Measurements from ENCODE around the gene UCP1.

UCP1 gene

GRCh38 chr4:140568507-140569306, at the start of gene UCP1:
UCP1 (minus strand) TSS chr4:140568961; CDS start chr4:140568729, 232 bp downstream.
- peak within 1 kb of the TSS; percentile 47 for H3K4me3 Mint-ChIP-seq
- peaks cover 2% of the 10 kb centered on the region for H3K36me3 Mint-ChIP-seq (ENCODE audit: low read depth)
- H3K9me3 Mint-ChIP-seq: peaks cover 3% of the 10 kb centered on the region
- no peak within 1 kb of the TSS for H3K27ac Mint-ChIP-seq
- H3K27me3 Mint-ChIP-seq (ENCODE audit: low read depth): peaks cover 35% of the 10 kb centered on the region
- peaks cover 2% of the 10 kb centered on the region for H3K4me1 Mint-ChIP-seq (ENCODE audit: low read depth)

DNA sequence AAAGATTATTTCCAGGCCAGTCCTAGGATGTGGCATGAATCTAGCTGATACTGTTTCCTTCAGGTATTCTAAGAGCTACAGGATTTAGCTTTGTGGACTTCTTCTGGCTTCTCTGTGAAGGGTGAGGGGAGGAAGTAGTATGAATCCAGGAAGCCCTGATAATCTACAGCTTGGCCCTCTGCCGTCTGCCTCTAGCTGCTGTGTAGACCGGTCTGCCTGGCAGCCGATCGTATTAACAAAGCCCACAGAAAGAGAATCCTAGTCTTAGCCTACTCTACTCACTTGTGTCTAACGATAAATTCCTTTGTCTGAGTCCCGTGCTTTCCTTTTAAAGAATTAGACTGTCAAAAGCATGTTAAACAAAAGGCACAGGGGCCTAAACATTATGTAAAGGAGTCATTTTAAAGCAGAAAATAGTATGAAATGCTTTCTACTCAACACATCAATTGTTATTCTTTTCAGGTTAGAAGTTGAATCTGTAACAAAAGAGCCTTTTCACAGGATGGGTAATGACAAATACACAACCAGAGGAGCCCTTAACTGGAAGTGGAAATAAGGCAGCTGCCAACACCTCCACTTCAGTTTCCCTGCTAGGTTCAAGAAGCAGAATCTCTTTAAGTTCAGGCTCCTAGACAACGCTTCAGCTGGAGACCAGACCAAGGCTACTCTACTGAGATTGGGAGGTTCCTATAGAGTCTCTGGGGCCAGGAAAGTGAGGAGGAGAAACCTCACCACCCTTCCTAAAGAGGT, 48.9 kb upstream of the UCP1 start:
- Mint-ChIP-seq H3K9me3 (no peaks in the 10 kb centered on the region), H3K36me3 (ENCODE audit: low read depth) (no peaks in the 10 kb centered on the region), H3K27ac (no peak overlapping the region), H3K27me3 (ENCODE audit: low read depth) (peaks cover 8% of the 10 kb centered on the region), H3K4me1 (ENCODE audit: low read depth) (no peaks in the 10 kb centered on the region), H3K4me3 (no peak overlapping the region)

DNA sequence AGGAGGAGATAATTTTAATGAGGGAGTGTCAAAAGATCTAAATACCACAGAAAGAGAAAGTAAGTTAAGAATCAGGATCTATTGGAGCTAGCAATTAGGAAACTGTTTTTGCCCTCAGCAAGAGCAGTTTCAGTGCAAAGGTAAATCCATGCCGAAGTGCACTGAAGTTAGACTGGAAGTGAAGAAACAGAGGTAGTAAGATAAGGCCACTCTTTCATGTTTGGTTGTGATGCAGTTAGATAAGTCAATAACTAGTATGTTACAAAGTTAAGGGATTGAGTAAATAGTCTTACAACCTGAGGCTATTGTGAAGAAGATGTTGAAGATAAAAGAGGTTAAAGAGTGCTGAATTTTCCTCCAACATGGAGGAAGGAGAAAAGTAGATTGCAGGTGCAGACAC, 46.7 kb upstream of the UCP1 start:
- Mint-ChIP-seq H3K27ac (no peak overlapping the region), H3K27me3 (ENCODE audit: low read depth) (peaks cover 8% of the 10 kb centered on the region), H3K36me3 (ENCODE audit: low read depth) (no peaks in the 10 kb centered on the region), H3K4me1 (ENCODE audit: low read depth) (no peaks in the 10 kb centered on the region), H3K4me3 (no peak overlapping the region), H3K9me3 (no peaks in the 10 kb centered on the region)

GRCh38 chr4:140612357-140612756, 43.6 kb upstream of the UCP1 start:
- H3K4me1 Mint-ChIP-seq (ENCODE audit: low read depth): no peaks in the 10 kb centered on the region

GRCh38 chr4:140611854-140612253, 43.1 kb upstream of the UCP1 start:
- no peaks in the 10 kb centered on the region for H3K4me1 Mint-ChIP-seq (ENCODE audit: low read depth)
- no peaks in the 10 kb centered on the region for H3K36me3 Mint-ChIP-seq (ENCODE audit: low read depth)
- peaks cover 8% of the 10 kb centered on the region for H3K27me3 Mint-ChIP-seq (ENCODE audit: low read depth)
- H3K27ac Mint-ChIP-seq: no peak overlapping the region
- H3K9me3 Mint-ChIP-seq: no peaks in the 10 kb centered on the region
- H3K4me3 Mint-ChIP-seq: no peak overlapping the region

More at GRCh38 chr4:140612357-140612756, 43.6 kb upstream of the UCP1 start:
- H3K9me3 Mint-ChIP-seq: no peaks in the 10 kb centered on the region
- no peak overlapping the region for H3K27ac Mint-ChIP-seq
- peaks cover 8% of the 10 kb centered on the region for H3K27me3 Mint-ChIP-seq (ENCODE audit: low read depth)
- no peaks in the 10 kb centered on the region for H3K36me3 Mint-ChIP-seq (ENCODE audit: low read depth)
- H3K4me3 Mint-ChIP-seq: no peak overlapping the region

DNA sequence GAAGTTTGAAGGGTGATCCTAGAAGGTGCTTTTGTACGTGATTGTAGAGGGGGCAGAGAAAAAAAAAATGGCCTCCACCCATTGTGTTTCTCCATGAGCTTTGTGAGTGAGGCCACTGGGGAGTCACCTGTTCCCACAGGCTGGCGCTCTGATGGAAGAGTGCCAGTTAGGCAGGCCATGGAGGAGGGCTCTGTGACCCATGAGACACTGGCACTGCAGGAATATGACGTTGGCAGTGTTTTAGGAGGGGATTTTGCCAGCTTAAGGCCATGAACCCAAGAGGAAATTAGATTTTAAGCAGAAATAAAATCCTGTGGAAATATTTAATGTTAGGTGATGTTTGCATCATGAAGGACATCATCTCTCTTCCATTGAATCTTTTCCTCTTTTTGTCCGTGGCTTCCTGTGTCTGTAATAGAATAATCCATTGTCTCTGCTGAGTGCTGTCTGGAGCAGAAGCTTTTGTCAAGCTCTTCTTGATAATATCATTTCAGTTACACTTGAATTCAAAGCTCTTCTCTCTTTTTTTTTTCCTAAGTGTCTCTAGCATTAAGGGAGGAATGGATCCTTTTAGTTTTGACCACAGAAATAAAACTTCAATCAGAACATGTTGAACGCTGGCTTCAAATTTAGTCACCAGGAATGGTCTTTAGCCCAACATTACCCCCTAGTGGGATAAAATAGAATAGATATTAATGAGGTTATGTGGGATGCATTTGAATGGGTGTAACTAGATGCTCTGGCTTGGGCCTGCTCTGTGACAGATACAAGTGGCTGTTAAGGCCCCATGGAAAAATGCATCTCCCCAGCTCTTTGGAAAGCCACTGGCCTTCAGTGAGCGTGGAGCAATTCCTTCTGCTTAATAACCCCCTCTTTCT, 41.0 kb upstream of the UCP1 start:
- Mint-ChIP-seq H3K27me3 (ENCODE audit: low read depth) (peaks cover 8% of the 10 kb centered on the region), H3K36me3 (ENCODE audit: low read depth) (no peaks in the 10 kb centered on the region), H3K9me3 (no peaks in the 10 kb centered on the region), H3K4me1 (ENCODE audit: low read depth) (no peaks in the 10 kb centered on the region), H3K27ac (no peak overlapping the region), H3K4me3 (no peak overlapping the region)

DNA sequence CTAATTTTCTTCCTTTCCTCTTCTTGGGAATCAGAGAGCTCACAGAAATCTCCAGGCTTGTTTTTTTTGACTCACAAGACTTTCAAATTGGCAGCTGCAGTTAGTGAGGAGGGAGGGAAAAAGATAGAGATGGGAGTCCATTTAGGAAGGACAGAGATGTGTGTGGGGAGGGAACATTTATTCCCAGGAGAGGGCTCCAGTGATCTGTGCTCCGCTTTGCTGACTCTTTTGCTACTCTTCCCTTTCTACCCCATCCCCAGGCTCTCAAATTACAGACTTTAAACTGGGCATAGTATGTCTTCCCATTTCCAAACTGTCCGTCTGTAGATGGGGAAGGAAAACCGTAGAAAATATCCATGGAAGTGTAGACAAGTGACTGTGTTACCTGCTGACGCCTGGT, 39.1 kb upstream of the UCP1 start:
- Mint-ChIP-seq H3K4me3 (no peak overlapping the region), H3K27me3 (ENCODE audit: low read depth) (peaks cover 1% of the 10 kb centered on the region)

GRCh38 chr4:140604544-140604943, 35.8 kb upstream of the UCP1 start:
- Mint-ChIP-seq H3K36me3 (ENCODE audit: low read depth) (no peaks in the 10 kb centered on the region), H3K4me3 (no peak overlapping the region), H3K27me3 (ENCODE audit: low read depth) (peaks cover 5% of the 10 kb centered on the region), H3K4me1 (ENCODE audit: low read depth) (no peaks in the 10 kb centered on the region), H3K27ac (no peak overlapping the region), H3K9me3 (no peaks in the 10 kb centered on the region)

More for the DNA sequence above, 39.1 kb upstream of the UCP1 start:
- no peak overlapping the region for H3K27ac Mint-ChIP-seq
- H3K9me3 Mint-ChIP-seq: no peaks in the 10 kb centered on the region
- no peaks in the 10 kb centered on the region for H3K4me1 Mint-ChIP-seq (ENCODE audit: low read depth)
- no peaks in the 10 kb centered on the region for H3K36me3 Mint-ChIP-seq (ENCODE audit: low read depth)

GRCh38 chr4:140603286-140603685, 34.5 kb upstream of the UCP1 start:
- Mint-ChIP-seq H3K9me3 (no peaks in the 10 kb centered on the region), H3K4me1 (ENCODE audit: low read depth) (no peaks in the 10 kb centered on the region), H3K27me3 (ENCODE audit: low read depth) (peaks cover 10% of the 10 kb centered on the region), H3K36me3 (ENCODE audit: low read depth) (no peaks in the 10 kb centered on the region), H3K27ac (no peak overlapping the region), H3K4me3 (no peak overlapping the region)

DNA sequence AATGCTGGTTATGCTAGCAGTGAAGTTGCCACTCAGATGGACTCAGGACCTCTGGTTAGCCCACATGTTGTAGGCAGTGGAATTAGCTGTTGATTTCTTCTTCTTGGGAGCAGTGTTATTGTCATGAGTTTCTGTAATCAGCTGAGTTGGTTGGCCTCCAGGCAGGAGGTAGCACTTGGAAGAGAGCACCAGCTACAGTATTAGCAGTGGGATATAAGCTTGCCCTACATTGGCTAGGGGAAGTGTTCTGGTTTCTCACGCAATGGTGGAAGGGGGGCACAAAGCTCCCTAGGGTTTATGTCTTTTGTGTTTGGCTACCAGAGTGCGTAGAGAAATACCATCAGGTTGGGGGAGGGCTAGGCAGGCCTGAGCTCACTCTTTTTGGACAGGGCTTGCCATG, 34.0 kb upstream of the UCP1 start:
- H3K36me3 Mint-ChIP-seq (ENCODE audit: low read depth): no peaks in the 10 kb centered on the region
- peaks cover 10% of the 10 kb centered on the region for H3K27me3 Mint-ChIP-seq (ENCODE audit: low read depth)
- no peak overlapping the region for H3K27ac Mint-ChIP-seq
- no peak overlapping the region for H3K4me3 Mint-ChIP-seq
- no peaks in the 10 kb centered on the region for H3K4me1 Mint-ChIP-seq (ENCODE audit: low read depth)
- no peaks in the 10 kb centered on the region for H3K9me3 Mint-ChIP-seq

DNA sequence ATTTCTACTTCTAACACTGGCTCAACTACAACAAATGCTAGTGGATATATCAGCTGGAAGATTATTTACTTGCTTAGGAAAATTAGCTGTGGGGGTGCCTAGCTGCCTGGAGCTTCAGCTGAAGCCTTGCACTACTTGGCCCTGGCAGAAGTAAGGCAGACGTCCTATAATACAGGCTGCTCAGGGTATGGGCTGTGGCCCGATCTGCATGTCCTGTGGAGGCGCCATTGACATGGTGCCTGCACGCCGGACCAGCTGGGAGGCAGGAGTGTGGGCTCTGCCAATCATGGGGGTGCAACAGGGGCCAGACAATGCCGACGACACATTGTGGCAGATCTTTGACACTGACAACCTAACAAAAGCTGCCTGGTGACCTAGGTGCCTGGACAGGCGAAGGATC, 31.6 kb upstream of the UCP1 start:
- Mint-ChIP-seq H3K4me1 (ENCODE audit: low read depth) (no peaks in the 10 kb centered on the region), H3K27me3 (ENCODE audit: low read depth) (peaks cover 10% of the 10 kb centered on the region)

GRCh38 chr4:140595065-140595464, 26.3 kb upstream of the UCP1 start:
- Mint-ChIP-seq H3K36me3 (ENCODE audit: low read depth) (no peaks in the 10 kb centered on the region), H3K4me1 (ENCODE audit: low read depth) (peaks cover 6% of the 10 kb centered on the region), H3K4me3 (no peak overlapping the region), H3K27ac (no peak overlapping the region), H3K27me3 (ENCODE audit: low read depth) (peaks cover 36% of the 10 kb centered on the region), H3K9me3 (no peaks in the 10 kb centered on the region)

More for the DNA sequence above, 31.6 kb upstream of the UCP1 start:
- Mint-ChIP-seq H3K4me3 (no peak overlapping the region), H3K9me3 (no peaks in the 10 kb centered on the region), H3K36me3 (ENCODE audit: low read depth) (no peaks in the 10 kb centered on the region), H3K27ac (no peak overlapping the region)

GRCh38 chr4:140584439-140584838, 15.7 kb upstream of the UCP1 start:
- Mint-ChIP-seq H3K4me3 (no peak overlapping the region), H3K9me3 (no peaks in the 10 kb centered on the region), H3K27ac (no peak overlapping the region), H3K4me1 (ENCODE audit: low read depth) (no peaks in the 10 kb centered on the region), H3K36me3 (ENCODE audit: low read depth) (no peaks in the 10 kb centered on the region), H3K27me3 (ENCODE audit: low read depth) (peaks cover 13% of the 10 kb centered on the region)

GRCh38 chr4:140581078-140581477, 12.3 kb upstream of the UCP1 start:
- Mint-ChIP-seq H3K9me3 (no peaks in the 10 kb centered on the region), H3K27me3 (ENCODE audit: low read depth) (peaks cover 36% of the 10 kb centered on the region), H3K36me3 (ENCODE audit: low read depth) (no peaks in the 10 kb centered on the region), H3K27ac (no peak overlapping the region), H3K4me1 (ENCODE audit: low read depth) (no peaks in the 10 kb centered on the region), H3K4me3 (no peak overlapping the region)
